ENCODE results near the gene EVC2. TPM values are rescaled to one million over a fixed set of nuclear protein-coding genes. Genes with fewer than 3 reads are reported as not detected.

The EVC2 gene
- total RNA-seq, 4 donors from 2014 or later = 7.8 to 22.2 (median 9.9) TPM

DNA sequence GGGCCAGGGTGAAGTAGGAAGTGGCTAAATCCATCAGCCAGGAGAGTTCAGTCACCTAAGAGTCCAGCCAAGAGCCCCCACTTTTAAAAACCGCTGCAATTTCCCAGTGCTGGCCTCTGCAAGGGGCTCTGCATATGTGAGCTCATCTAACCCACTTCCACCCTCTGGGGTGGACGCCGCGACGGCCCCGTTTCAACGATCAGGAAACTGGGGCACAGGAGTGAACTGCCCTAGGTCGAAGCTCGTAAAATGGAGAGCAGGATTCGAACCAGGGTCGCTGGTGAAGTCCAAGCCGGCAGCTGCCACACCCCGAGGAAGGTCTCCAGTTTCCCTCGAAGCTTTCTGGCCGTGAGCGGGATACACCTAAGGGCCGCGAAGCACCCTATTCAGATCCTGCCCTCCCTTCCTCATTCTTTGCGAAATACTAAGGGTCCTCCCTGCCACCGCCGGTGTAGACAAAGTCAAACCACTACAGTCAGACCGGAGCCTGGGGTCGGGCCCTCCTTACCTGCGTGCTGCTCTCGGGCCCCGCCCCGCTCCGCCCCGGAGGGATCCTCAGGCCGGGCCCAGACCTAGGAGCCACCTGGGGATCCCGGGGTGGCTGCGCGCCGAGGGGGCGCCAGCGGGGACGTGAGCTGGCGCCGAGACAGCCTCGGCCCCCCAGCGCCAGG lies 446 bp downstream of the EVC2 start:
- Histone ChIP-seq H3K4me3 (peak overlapping the region; percentile 69), H3K4me1 (peaks cover 66% of the 10 kb centered on the region), H3K9me3 (no peaks in the 10 kb centered on the region), H3K27ac (peak overlapping the region; percentile 85), H3K27me3 (no peaks in the 10 kb centered on the region), H3K36me3 (no peaks in the 10 kb centered on the region)
- no peak for TF ChIP-seq EP300 (IDR thresholded peaks at IDR 0.05)
- TF ChIP-seq POLR2A (IDR thresholded peaks at IDR 0.05) = no peak
- TF ChIP-seq, protein P1, sequence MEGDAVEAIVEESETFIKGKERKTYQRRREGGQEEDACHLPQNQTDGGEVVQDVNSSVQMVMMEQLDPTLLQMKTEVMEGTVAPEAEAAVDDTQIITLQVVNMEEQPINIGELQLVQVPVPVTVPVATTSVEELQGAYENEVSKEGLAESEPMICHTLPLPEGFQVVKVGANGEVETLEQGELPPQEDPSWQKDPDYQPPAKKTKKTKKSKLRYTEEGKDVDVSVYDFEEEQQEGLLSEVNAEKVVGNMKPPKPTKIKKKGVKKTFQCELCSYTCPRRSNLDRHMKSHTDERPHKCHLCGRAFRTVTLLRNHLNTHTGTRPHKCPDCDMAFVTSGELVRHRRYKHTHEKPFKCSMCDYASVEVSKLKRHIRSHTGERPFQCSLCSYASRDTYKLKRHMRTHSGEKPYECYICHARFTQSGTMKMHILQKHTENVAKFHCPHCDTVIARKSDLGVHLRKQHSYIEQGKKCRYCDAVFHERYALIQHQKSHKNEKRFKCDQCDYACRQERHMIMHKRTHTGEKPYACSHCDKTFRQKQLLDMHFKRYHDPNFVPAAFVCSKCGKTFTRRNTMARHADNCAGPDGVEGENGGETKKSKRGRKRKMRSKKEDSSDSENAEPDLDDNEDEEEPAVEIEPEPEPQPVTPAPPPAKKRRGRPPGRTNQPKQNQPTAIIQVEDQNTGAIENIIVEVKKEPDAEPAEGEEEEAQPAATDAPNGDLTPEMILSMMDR (IDR thresholded peaks at IDR 0.05) = no peak
- no peak for TF ChIP-seq POLR2AphosphoS5 (IDR thresholded peaks at IDR 0.05)
- no peak for DNase-seq (ENCODE audit: low spot score in 2 of 2)
- 0% methylated on average over 2 of the region's 41 CpGs for WGBS

DNA sequence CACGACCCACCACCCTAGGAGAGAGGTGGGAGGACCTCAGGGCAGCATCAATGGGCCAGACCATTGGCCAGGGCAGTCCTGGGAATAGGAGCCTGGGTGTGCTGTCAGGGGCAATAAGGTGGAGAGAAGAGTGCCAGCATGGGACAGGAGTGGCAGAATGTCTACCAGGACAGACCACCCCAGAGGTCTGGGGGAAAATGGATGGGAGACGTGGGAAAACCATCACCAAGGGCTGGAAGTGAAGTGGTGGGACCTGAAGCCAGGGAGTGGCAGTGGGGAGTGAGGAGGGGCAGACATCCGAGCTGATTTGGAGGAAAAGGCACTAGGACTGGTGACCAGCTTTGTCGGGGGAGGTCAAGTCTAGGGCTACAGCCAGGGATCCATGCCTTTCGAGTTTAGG lies 993 bp downstream of the EVC2 start:
- Histone ChIP-seq H3K27ac (peak overlapping the region; percentile 85), H3K4me1 (peaks cover 60% of the 10 kb centered on the region), H3K4me3 (peak overlapping the region; percentile 69), H3K27me3 (no peaks in the 10 kb centered on the region), H3K9me3 (no peaks in the 10 kb centered on the region), H3K36me3 (no peaks in the 10 kb centered on the region)
- WGBS = 55% methylated on average over 5 of the region's 5 CpGs
- TF ChIP-seq, protein P1 (IDR thresholded peaks at IDR 0.05) = no peak
- TF ChIP-seq POLR2AphosphoS5 (IDR thresholded peaks at IDR 0.05) (no peak), EP300 (IDR thresholded peaks at IDR 0.05) (no peak), POLR2A (IDR thresholded peaks at IDR 0.05) (no peak)
- DNase-seq (ENCODE audit: low spot score in 2 of 2) = no peak

DNA sequence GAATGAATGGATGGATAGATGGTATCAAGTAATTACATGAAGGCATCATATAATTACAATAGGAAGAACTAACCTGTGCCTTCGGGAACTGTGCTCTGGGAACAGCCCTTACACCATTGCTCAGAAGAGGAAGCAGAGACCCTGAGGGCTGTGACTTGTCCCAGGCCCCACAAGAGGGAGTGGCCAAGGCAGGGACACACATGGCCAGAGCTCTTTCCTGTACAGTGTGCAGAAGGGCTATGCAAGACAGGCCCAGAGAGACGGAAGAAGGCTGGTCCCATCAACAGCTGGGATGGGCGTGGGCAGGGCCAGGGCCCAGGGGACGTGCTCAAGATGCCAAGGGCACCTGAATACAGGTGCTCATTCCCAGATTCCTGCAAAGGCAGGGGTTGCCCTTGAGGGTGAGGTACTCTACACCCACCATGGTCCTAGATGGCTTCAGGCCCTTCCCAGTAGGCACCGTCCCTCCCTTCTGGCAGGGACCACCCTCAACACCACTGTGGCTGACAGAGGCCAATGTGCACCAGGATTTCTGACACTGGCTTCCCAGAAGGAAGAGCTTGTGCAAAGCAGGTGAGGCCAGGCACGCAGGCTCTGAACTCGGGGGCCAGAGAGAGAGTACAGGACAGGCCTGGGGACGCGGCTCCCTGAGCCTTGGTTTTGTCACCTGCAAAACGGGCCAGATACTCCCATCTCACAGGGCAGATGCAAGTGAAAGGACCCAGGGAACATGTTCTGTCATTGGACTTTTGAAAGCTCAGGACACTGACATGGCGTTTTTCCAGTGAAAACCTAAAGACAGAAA lies 1.7 kb downstream of the EVC2 start:
- Histone ChIP-seq H3K27ac (no peak overlapping the region), H3K9me3 (no peaks in the 10 kb centered on the region), H3K36me3 (no peaks in the 10 kb centered on the region), H3K4me1 (peaks cover 53% of the 10 kb centered on the region), H3K27me3 (no peaks in the 10 kb centered on the region), H3K4me3 (peak overlapping the region; percentile 69)
- WGBS = 92% methylated on average over 10 of the region's 11 CpGs
- TF ChIP-seq, protein P1 (IDR thresholded peaks at IDR 0.05) = no peak
- TF ChIP-seq EP300 (IDR thresholded peaks at IDR 0.05) = no peak
- no peak for TF ChIP-seq POLR2AphosphoS5 (IDR thresholded peaks at IDR 0.05)
- TF ChIP-seq POLR2A (IDR thresholded peaks at IDR 0.05) = no peak
- DNase-seq (ENCODE audit: low spot score in 2 of 2) = no peak

DNA sequence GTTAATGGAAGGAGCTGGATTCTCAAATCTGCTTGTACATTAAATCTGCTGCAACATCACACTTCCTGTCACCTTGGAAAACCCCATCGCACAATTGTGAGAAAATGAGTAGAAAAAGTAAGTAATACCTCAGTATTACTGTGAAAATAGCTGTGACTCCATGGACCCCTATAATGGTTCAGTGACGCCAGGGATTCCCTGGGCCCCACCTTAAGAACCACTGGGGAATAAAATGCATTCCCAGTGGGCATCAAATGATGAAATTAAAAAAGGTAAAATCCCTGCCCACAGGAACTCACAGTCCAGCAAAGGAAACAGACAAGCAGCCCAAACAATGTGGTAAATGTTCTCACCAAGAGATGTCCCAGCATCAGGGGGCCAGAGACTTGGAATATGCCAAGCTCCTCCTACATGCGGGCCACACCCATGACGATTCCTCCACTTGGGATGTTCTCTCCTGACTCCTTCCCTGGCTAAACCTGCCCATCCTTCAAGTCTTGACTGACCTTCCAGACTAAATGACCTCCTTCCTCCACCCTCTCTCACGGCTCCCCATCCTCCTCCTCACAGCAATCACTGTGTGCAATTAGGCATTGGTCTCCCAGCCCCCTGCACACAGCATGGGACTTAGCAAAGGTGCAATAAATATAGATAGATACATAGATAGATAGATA lies 2.6 kb downstream of the EVC2 start:
- H3K4me1 ChIP-seq = peaks cover 49% of the 10 kb centered on the region
- H3K27ac ChIP-seq = no peak overlapping the region
- no peak for TF ChIP-seq EP300 (IDR thresholded peaks at IDR 0.05)
- no peak for TF ChIP-seq POLR2A (IDR thresholded peaks at IDR 0.05)
- TF ChIP-seq, protein P1 (IDR thresholded peaks at IDR 0.05) = no peak
- TF ChIP-seq POLR2AphosphoS5 (IDR thresholded peaks at IDR 0.05) = no peak
- no peaks in the 10 kb centered on the region for H3K27me3 ChIP-seq
- H3K4me3 ChIP-seq = no peak overlapping the region
- H3K9me3 ChIP-seq = no peaks in the 10 kb centered on the region
- 65% methylated on average over 5 of the region's 5 CpGs for whole genome bisulfite sequencing
- H3K36me3 ChIP-seq = no peaks in the 10 kb centered on the region
- no peak for DNase-seq (ENCODE audit: low spot score in 2 of 2)

DNA sequence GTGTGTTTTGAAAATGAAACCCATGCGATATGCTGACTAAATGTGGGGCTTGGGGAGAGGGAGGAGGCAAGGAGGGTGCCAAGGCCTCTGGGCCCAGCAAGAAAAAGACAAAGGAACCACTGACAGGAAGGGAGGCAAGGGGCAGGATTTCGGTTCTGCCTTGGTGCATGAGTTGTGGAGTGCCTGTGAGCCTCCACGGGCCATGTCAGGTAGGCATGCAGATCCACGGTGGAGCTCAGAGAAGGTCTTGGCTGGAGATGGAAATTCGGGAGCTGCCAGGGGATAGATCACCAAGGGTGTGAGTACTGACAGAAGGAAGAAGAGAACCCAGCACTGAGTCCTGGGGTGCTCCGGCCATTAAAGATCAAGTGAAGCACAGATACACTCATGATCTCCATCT lies 4.1 kb downstream of the EVC2 start:
- DNase-seq (ENCODE audit: low spot score in 2 of 2) = no peak
- Histone ChIP-seq H3K27ac (no peak overlapping the region), H3K9me3 (no peaks in the 10 kb centered on the region), H3K27me3 (no peaks in the 10 kb centered on the region), H3K4me3 (no peak overlapping the region), H3K36me3 (no peaks in the 10 kb centered on the region), H3K4me1 (peaks cover 34% of the 10 kb centered on the region)
- TF ChIP-seq EP300 (IDR thresholded peaks at IDR 0.05) (no peak), POLR2A (IDR thresholded peaks at IDR 0.05) (no peak), POLR2AphosphoS5 (IDR thresholded peaks at IDR 0.05) (no peak)
- TF ChIP-seq, protein P1 (IDR thresholded peaks at IDR 0.05) = no peak
- WGBS = 73% methylated on average over 6 of the region's 6 CpGs
